PC-3 (cell line): Measurements from ENCODE around the gene PIKFYVE.

ENCODE experiments used
- EZH2 ChIP-seq: fragments of 300-600 bp; sonication (generic); IDR thresholded peaks from one replicate; pipeline ENCODE4 v1.6.1; 2017; ENCODE audit warnings: antibody characterized with exemption, mild to moderate bottlenecking, low read length; ENCODE audit not compliant: unreplicated experiment
- EZH2phosphoT487 ChIP-seq: fragments of 300-600 bp; sonication (generic); IDR thresholded peaks from 2 replicates; pipeline ENCODE4 v1.6.1; 2018; ENCODE audit warnings: mild to moderate bottlenecking, antibody characterized with exemption, low read length, borderline replicate concordance
- TF ChIP-seq, protein P1 (sequence below): fragments of 300-600 bp; sonication (generic); conservative IDR thresholded peaks from 2 replicates; pipeline ENCODE4 v1.5.1; 2017; ENCODE audit warnings: antibody characterized with exemption, low read depth, mild to moderate bottlenecking, low read length

DNA sequence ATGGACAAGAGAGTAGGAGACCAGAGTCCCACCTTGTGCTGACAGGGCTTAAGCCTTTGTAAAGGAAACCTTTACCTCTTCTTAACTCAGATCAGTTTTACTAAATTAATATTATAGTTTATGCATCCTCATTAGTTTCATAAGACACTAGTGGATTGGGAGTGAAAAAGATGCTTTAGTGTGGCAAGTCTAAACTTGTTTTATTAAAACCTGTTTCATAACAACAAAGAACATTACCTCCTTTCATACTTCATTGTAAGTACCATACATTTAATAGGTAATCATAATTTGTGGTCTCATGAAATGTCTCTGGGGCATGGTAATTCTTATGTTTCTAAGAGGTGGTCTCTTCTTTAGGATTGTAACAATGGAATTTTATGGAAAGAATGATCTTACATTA is 63.4 kb downstream of the PIKFYVE start:
- TF ChIP-seq, protein P1, sequence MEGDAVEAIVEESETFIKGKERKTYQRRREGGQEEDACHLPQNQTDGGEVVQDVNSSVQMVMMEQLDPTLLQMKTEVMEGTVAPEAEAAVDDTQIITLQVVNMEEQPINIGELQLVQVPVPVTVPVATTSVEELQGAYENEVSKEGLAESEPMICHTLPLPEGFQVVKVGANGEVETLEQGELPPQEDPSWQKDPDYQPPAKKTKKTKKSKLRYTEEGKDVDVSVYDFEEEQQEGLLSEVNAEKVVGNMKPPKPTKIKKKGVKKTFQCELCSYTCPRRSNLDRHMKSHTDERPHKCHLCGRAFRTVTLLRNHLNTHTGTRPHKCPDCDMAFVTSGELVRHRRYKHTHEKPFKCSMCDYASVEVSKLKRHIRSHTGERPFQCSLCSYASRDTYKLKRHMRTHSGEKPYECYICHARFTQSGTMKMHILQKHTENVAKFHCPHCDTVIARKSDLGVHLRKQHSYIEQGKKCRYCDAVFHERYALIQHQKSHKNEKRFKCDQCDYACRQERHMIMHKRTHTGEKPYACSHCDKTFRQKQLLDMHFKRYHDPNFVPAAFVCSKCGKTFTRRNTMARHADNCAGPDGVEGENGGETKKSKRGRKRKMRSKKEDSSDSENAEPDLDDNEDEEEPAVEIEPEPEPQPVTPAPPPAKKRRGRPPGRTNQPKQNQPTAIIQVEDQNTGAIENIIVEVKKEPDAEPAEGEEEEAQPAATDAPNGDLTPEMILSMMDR, result no peak
- TF ChIP-seq EZH2 (no peak), EZH2phosphoT487 (no peak)
